ENCODE results near the gene C16orf82.

Gene C16orf82

GRCh38 chr16:27066668-27067537 is at the start of gene C16orf82:
C16orf82 (plus strand) TSS chr16:27066927.
- Histone ChIP-seq H3K9me3 (ENCODE audit: low read length) (no peaks in the 10 kb centered on the region), H3K9me2 (ENCODE audit: low read depth, low read length) (no peaks in the 10 kb centered on the region), H3K4me3 (ENCODE audit: low read depth, low read length, poor library complexity, severe bottlenecking) (no peak within 1 kb of the TSS), H3K4me1 (ENCODE audit: insufficient read depth, low read length, severe bottlenecking) (no peaks in the 10 kb centered on the region), H3K4me2 (ENCODE audit: low read length) (no peak within 1 kb of the TSS), H3K79me2 (ENCODE audit: insufficient read depth, low read length) (no peaks in the 10 kb centered on the region), H3K27me3 (ENCODE audit: insufficient read depth, low read length) (no peaks in the 10 kb centered on the region), H3K27ac (ENCODE audit: low read depth, low read length, poor library complexity, severe bottlenecking) (no peak within 1 kb of the TSS), H4K20me1 (ENCODE audit: insufficient read depth, low read length) (no peaks in the 10 kb centered on the region), H3F3A (ENCODE audit: insufficient read depth, low read length) (no peaks in the 10 kb centered on the region), H3K9ac (ENCODE audit: low read length) (no peak within 1 kb of the TSS), H2AFZ (ENCODE audit: low read length) (no peak within 1 kb of the TSS), H3K36me3 (ENCODE audit: insufficient read depth, low read length) (no peaks in the 10 kb centered on the region)
- no peak for TF ChIP-seq EZH2 (IDR thresholded peaks at IDR 0.05; ENCODE audit: borderline replicate concordance, low read length)
- TF ChIP-seq, protein P1, sequence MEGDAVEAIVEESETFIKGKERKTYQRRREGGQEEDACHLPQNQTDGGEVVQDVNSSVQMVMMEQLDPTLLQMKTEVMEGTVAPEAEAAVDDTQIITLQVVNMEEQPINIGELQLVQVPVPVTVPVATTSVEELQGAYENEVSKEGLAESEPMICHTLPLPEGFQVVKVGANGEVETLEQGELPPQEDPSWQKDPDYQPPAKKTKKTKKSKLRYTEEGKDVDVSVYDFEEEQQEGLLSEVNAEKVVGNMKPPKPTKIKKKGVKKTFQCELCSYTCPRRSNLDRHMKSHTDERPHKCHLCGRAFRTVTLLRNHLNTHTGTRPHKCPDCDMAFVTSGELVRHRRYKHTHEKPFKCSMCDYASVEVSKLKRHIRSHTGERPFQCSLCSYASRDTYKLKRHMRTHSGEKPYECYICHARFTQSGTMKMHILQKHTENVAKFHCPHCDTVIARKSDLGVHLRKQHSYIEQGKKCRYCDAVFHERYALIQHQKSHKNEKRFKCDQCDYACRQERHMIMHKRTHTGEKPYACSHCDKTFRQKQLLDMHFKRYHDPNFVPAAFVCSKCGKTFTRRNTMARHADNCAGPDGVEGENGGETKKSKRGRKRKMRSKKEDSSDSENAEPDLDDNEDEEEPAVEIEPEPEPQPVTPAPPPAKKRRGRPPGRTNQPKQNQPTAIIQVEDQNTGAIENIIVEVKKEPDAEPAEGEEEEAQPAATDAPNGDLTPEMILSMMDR (IDR thresholded peaks at IDR 0.05; ENCODE audit: low read length): no peak

- H3K36me3 ChIP-seq (ENCODE audit: insufficient read depth, low read length): no peaks in the 10 kb centered on the region
- no peaks in the 10 kb centered on the region for H3K9me2 ChIP-seq (ENCODE audit: low read depth, low read length)
- H3K27ac ChIP-seq (ENCODE audit: low read depth, low read length, poor library complexity, severe bottlenecking): no peak overlapping the region
- no peak overlapping the region for H3K4me3 ChIP-seq (ENCODE audit: low read depth, low read length, poor library complexity, severe bottlenecking)
- no peak overlapping the region for H3K9ac ChIP-seq (ENCODE audit: low read length)
- TF ChIP-seq EZH2 (IDR thresholded peaks at IDR 0.05; ENCODE audit: borderline replicate concordance, low read length): no peak
- TF ChIP-seq, protein P1 (IDR thresholded peaks at IDR 0.05; ENCODE audit: low read length): no peak
- no peak overlapping the region for H2AFZ ChIP-seq (ENCODE audit: low read length)
- H3K27me3 ChIP-seq (ENCODE audit: insufficient read depth, low read length): no peaks in the 10 kb centered on the region
- H3K4me1 ChIP-seq (ENCODE audit: insufficient read depth, low read length, severe bottlenecking): no peaks in the 10 kb centered on the region
- H3F3A ChIP-seq (ENCODE audit: insufficient read depth, low read length): no peaks in the 10 kb centered on the region
- H4K20me1 ChIP-seq (ENCODE audit: insufficient read depth, low read length): no peaks in the 10 kb centered on the region
- no peak overlapping the region for H3K4me2 ChIP-seq (ENCODE audit: low read length)
- H3K79me2 ChIP-seq (ENCODE audit: insufficient read depth, low read length): no peaks in the 10 kb centered on the region
- H3K9me3 ChIP-seq (ENCODE audit: low read length): no peaks in the 10 kb centered on the region
Observed at GRCh38 chr16:27020031-27020430, 46.7 kb upstream of the C16orf82 start.

DNA sequence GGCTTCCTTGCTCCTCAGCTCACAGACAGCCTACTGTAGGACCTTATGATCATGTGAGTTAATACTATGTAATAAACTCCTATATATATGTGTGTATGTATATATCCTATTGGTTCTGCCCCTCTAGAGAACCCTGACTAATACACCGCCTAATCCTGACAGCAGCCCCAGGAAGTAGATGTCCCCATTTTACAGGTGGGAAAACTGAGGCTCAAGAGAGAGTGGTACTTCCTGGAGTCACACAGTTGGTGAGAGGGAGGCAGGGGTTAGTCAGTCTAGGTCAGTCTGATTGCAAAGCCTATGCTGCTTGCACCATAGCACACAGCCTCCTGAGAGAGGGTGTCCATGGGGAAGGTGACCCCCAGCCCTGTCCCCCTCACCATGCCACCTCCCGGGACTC is 42.7 kb upstream of the C16orf82 start:
- no peak overlapping the region for H3K4me3 ChIP-seq (ENCODE audit: low read depth, low read length, poor library complexity, severe bottlenecking)
- H3K4me2 ChIP-seq (ENCODE audit: low read length): no peak overlapping the region
- no peaks in the 10 kb centered on the region for H3K4me1 ChIP-seq (ENCODE audit: insufficient read depth, low read length, severe bottlenecking)
- H3K9me2 ChIP-seq (ENCODE audit: low read depth, low read length): no peaks in the 10 kb centered on the region
- H3K9me3 ChIP-seq (ENCODE audit: low read length): no peaks in the 10 kb centered on the region
- no peak overlapping the region for H3K9ac ChIP-seq (ENCODE audit: low read length)
- H3K79me2 ChIP-seq (ENCODE audit: insufficient read depth, low read length): no peaks in the 10 kb centered on the region
- H3K27me3 ChIP-seq (ENCODE audit: insufficient read depth, low read length): no peaks in the 10 kb centered on the region
- H2AFZ ChIP-seq (ENCODE audit: low read length): no peak overlapping the region
- no peak overlapping the region for H3K27ac ChIP-seq (ENCODE audit: low read depth, low read length, poor library complexity, severe bottlenecking)
- H3F3A ChIP-seq (ENCODE audit: insufficient read depth, low read length): no peaks in the 10 kb centered on the region
- no peaks in the 10 kb centered on the region for H4K20me1 ChIP-seq (ENCODE audit: insufficient read depth, low read length)
- no peak for TF ChIP-seq EZH2 (IDR thresholded peaks at IDR 0.05; ENCODE audit: borderline replicate concordance, low read length)
- TF ChIP-seq, protein P1 (IDR thresholded peaks at IDR 0.05; ENCODE audit: low read length): no peak
- no peaks in the 10 kb centered on the region for H3K36me3 ChIP-seq (ENCODE audit: insufficient read depth, low read length)

All from OCI-LY1 (cell line).